Fibroblast of upper back skin (primary cell): ENCODE measurements around the gene MACROH2A2.
"Not testable (repeated sequence)": the region's sequence is repeated elsewhere in the genome, so short reads cannot be mapped to it uniquely, and the experiment has no call there.

Experiments
- DNase-seq: peaks from one replicate; pipeline ENCODE4 v3.0.0-alpha.2; 2013

MACROH2A2 gene

GRCh38 chr10:70106958-70107791 lies 54.5 kb downstream of the MACROH2A2 start:
- no peak for DNase-seq

GRCh38 chr10:70109064-70109729 lies 56.6 kb downstream of the MACROH2A2 start:
- no peak for DNase-seq

GRCh38 chr10:70111496-70111895 lies 58.9 kb downstream of the MACROH2A2 start:
- DNase-seq: no peak

GRCh38 chr10:70112071-70112470 lies 59.4 kb downstream of the MACROH2A2 start:
- DNase-seq: no peak

- no peak for DNase-seq
These were observed 62.3 kb downstream of the MACROH2A2 start for GRCh38 chr10:70114902-70115301.

- peak; percentile 21 for DNase-seq
These were observed 63.5 kb downstream of the MACROH2A2 start for GRCh38 chr10:70115948-70116682.

GRCh38 chr10:70117646-70118045 lies 65.0 kb downstream of the MACROH2A2 start:
- DNase-seq: no peak

GRCh38 chr10:70118196-70118595 lies 65.5 kb downstream of the MACROH2A2 start:
- no peak for DNase-seq

- DNase-seq: no peak
These were observed 66.6 kb downstream of the MACROH2A2 start for GRCh38 chr10:70119197-70119596.

GRCh38 chr10:70119623-70120022 lies 67.0 kb downstream of the MACROH2A2 start:
- DNase-seq: no peak

- no peak for DNase-seq
These were observed 67.8 kb downstream of the MACROH2A2 start for GRCh38 chr10:70120417-70120816.

GRCh38 chr10:70121281-70121949 lies 68.8 kb downstream of the MACROH2A2 start:
- no peak for DNase-seq

GRCh38 chr10:70122742-70123141 lies 70.1 kb downstream of the MACROH2A2 start:
- DNase-seq: no peak

GRCh38 chr10:70123166-70123565 lies 70.5 kb downstream of the MACROH2A2 start:
- not testable (repeated sequence) for DNase-seq

- DNase-seq: no peak
These were observed 71.2 kb downstream of the MACROH2A2 start for GRCh38 chr10:70123817-70124216.

GRCh38 chr10:70124415-70124814 lies 71.8 kb downstream of the MACROH2A2 start:
- DNase-seq: no peak

- no peak for DNase-seq
These were observed 72.3 kb downstream of the MACROH2A2 start for GRCh38 chr10:70124918-70125317.

GRCh38 chr10:70125918-70126552 lies 73.4 kb downstream of the MACROH2A2 start:
- no peak for DNase-seq

- no peak for DNase-seq
These were observed 74.2 kb downstream of the MACROH2A2 start for GRCh38 chr10:70126700-70127395.

GRCh38 chr10:70130878-70131559 lies 78.4 kb downstream of the MACROH2A2 start:
- peak; percentile 66 for DNase-seq

- no peak for DNase-seq
These were observed 78.9 kb downstream of the MACROH2A2 start for GRCh38 chr10:70131560-70131937.
